Measurements from ENCODE around the gene DPP6.

DPP6 gene

DNA sequence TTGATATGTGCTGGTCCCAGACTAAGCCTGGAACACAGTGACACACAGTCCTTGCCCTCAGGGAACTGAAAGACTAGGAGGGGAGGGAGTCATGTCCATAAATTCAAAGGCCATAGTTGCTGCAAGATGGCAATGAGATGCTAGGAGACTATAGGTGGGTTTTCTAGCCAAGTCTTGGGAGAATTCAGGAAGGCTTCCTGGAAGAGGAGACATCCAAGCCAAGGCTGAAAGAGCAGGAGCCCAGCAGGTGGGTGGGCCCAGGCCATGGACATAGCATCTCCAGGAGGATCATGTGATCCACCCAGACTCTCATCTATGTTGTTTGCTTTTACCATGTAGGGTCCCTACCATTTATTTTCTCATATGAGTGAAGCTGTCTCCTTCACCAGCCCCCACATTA lies 335.1 kb downstream of the DPP6 start:
- FAIRE-seq (no peak), DNase-seq (ENCODE audit: extremely low spot score, insufficient read length, low read depth) (no peak)

DNA sequence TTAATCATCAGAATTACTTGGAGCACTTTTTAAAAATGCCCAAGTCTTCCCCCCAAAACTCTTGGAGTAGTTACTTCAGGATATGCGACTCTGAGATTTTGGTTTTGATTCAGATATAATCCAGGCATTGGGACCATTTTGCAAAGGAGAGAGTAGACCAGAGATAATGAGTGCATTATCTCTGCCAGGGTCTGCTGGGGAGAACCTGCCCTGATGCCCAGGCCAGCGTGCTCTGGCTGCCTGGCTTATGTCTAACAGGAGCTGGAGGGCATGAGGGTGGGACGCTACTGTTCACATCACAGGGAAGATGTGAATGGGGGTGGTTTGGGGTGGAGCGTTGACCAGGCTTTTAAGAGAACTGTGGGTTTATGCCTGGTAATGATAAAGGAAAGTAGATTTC lies 336.2 kb downstream of the DPP6 start:
- DNase-seq (ENCODE audit: extremely low spot score, insufficient read length, low read depth), result no peak
- FAIRE-seq, result no peak

DNA sequence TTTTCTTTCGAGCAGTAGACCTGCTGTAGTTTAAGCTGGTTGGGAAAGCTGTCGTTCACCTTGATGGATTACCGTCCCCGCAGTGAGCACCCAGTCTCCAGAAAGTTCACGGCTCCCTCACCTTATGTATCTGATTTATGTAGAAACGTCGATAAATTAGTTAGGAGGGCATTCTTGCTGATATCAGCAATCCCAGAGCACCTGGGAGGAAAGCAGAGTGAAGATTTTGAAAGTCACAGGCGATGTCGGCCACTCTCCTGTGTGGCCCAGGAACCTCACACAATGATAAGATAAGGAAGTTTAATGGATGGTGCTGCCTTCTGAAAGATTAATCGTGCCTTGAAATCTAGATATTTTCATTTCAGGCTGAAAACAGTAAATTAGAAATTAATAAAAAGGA lies 336.8 kb downstream of the DPP6 start:
- no peak for FAIRE-seq
- DNase-seq (ENCODE audit: extremely low spot score, insufficient read length, low read depth), result no peak

DNA sequence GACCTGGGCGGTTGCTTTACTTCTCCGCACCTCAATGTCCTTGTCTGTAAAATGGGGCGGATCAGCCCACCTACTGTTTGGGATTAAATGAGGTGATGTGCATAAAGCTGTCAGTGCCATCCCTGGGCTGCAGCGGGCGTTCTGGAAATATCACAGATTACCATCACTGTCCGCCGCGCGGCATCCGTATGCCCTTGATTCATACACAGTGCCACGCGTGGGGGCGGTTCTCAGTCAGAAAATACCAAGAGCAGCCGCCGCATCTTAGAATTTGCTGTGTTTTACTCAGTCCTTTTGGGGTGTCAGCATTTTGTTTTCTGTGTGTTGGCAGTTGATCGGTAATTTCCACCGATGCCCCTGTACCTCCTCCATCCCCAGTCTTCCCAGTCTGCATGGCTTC lies 338.8 kb downstream of the DPP6 start:
- no peak for FAIRE-seq
- no peak for DNase-seq (ENCODE audit: extremely low spot score, insufficient read length, low read depth)

DNA sequence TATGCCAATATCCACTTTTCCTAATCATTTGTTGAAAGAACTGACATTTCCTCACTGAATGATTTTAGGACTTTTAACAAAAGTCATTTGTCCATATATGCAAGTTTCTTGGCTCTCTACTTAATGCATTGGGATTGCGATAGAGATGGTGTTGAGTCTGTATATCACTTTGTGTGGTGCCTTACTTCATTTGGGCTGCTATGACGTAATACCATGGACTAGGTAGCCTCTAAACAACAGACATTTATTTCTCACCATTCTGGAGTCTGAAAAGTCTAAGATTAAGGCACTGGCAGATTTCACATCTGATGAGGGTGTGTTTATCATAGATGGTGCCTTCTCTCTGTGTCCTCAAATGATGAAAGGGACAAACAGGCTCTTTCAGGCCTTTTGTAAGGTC lies 342.6 kb downstream of the DPP6 start:
- DNase-seq (ENCODE audit: extremely low spot score, insufficient read length, low read depth) (no peak), FAIRE-seq (no peak)

DNA sequence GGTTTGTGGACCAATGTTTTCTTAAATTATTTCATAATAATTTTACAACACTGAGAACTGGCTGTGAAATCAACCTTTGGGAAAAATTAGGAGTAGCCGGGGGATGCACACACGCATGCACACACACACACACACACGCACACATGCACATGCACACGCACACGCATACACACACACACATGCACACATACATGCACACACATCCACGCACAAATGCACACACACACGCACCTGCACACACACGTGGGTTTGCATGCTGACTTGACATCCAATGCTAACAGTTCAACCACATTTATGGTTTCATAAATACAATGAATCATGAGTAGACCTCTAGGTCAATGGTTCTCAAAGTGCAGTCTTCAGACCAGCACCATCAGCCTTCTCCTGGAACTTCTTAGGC lies 354.1 kb downstream of the DPP6 start:
- DNase-seq (ENCODE audit: extremely low spot score, insufficient read length, low read depth) (no peak), FAIRE-seq (no peak)

DNA sequence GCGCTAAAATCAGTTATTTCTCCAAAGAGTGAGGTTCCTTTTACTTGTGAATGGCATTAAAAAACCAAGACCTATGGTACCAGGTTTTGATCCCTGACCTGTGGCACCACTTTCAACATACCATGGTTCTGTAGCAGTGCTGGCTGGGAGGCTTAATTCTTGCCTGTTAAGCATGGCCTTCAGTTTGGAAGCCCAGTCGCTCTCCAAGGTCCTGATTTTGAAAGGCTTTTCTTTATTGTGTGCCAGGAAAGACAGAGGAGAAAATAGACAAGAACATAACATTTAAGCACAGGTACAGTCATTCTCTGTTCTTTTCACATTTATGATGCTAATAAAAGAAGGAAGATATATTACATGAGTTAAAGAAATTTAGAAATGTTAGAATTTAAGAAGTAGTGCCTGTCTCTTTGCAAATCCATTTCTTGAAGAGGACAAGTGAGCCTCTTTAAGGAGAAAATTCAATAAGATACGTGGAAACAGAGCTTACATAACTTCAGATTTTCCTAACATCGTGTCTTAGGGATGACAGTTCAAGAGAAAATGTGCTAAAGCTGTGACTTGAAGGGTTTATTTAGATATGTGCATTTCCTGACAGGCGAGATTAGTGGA lies 357.6 kb downstream of the DPP6 start:
- no peak for FAIRE-seq

DNA sequence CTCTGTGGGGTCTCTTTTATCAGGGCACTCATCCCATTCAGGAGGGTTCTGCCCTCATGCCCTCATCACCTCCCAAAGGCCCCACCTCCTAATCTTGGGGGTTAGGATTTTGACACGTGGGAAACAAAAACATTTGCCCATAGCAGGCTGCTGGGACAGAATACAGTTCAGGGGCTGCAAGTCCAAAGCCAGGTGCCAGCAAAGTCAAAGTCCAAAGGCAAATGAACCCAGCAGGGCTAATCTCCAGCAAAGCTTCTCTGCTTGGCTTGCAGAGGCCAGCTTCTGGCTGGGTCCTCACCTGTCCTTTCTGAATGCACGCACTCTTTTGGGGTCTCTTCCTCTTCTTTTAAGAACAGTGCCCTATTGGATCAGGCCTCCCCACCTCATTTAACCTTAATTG lies 359.9 kb downstream of the DPP6 start:
- no peak for DNase-seq (ENCODE audit: extremely low spot score, insufficient read length, low read depth)
- no peak for FAIRE-seq

More for the DNA sequence above, 357.6 kb downstream of the DPP6 start:
- no peak for DNase-seq (ENCODE audit: extremely low spot score, insufficient read length, low read depth)

DNA sequence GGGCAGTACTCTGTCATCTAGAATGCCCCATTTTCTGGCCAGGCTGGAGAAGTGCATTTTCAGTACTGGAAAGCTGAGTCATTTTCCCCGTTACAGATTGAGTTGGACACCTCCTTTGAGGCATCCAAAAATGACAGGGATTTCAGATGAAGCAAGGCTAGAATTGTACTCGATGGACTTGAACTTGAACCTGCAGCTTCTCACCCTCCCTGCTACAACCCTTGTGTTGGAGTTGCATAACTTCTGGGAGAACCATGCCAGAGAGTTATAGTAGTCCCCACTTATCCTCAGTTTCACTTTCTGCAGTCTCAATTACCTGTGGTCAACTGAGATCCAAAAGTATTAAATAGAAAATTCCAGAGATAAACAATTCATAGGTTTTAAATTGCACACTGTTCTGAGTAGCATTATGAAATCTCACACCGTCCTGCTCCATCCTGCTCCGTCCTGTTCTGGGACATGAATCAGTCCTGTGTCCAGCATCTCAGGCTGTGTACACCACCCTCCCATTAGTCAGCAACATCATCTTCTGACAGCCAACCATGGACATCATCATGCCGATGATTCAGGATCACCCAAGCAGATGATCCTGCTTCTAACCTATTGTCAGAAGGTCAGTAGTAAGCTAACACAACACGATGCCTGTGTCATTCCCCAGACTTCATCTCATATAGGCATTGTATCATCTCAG lies 363.7 kb downstream of the DPP6 start:
- DNase-seq (ENCODE audit: extremely low spot score, insufficient read length, low read depth) (no peak), FAIRE-seq (no peak)

DNA sequence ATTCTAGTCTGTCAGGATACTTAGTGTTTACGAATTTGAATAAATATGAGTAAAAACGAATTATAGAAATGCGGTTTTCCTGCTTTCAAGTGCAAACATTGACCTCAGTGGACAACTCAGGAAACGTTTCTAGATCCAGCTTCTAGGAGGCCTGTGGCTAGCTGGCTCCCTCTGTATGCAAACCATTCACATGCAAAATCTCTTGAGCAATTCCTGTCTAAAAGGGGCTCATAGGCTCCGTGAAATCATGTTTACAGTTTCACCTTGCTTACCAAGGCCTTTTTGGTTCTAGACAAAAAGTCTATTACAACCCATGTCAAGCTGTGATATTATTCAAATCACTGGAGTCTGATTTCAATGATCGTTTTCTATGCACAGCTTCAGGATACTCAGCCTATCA lies 364.5 kb downstream of the DPP6 start:
- no peak for DNase-seq (ENCODE audit: extremely low spot score, insufficient read length, low read depth)
- no peak for FAIRE-seq

DNA sequence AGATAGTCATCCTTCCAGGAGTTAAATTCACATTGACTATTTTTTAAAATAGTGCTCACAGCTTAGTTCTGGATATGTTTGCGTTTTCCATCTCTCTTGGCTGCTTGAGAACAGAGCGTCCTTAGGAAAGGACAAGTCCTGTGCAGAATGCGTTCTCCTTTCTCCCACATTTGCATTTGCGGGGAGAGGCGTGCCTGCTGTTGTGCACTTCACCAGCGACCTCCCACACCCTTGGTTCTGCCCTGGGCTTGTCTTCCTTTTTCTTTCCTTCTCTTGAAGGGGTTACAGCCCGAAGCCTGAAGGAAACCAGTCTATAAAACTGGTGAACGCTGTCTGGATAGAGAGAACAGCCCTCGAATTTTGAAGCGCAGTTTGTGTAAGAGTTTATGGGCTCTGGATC lies 367.1 kb downstream of the DPP6 start:
- FAIRE-seq (no peak), DNase-seq (ENCODE audit: extremely low spot score, insufficient read length, low read depth) (no peak)

DNA sequence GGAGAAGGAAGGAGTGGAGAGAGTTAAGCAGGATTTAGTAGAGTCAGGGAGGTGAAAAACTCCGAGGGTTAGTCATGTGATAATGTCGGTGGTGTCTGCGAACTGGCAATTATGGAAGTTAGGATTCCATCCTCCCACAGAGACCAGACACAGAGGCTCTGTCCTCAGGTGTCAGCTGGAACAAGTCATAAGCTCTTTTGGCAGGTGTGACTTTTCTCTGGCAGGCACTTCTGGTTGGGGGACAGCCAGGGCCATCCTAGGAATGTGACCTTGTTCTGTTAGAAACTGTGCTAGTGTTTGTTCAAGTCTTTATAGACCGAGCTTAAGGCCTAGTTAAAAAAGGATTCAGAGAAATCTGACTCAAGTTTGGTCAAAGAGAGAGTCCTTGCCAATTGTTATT lies 371.0 kb downstream of the DPP6 start:
- DNase-seq (ENCODE audit: extremely low spot score, insufficient read length, low read depth) (no peak), FAIRE-seq (no peak)

DNA sequence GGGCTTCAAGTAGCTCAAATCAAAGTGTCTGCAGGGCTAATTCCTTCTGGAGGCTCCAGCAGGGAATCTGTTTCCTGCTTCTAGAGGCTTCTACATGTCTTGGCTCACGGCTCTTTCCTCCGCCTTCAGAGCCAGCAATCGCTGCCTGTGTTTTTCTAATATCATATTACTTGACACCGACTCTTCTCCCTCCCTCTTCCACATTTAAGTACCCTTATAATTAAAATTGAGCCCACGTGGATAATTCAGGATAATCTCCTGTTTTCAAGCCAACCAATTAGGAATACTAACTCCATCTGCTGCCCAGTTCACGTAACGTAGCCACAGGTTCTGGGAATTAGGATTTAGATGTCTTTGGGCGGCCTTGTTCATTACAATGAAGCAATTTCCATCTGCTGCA lies 372.2 kb downstream of the DPP6 start:
- FAIRE-seq, result no peak
- DNase-seq (ENCODE audit: extremely low spot score, insufficient read length, low read depth), result no peak

DNA sequence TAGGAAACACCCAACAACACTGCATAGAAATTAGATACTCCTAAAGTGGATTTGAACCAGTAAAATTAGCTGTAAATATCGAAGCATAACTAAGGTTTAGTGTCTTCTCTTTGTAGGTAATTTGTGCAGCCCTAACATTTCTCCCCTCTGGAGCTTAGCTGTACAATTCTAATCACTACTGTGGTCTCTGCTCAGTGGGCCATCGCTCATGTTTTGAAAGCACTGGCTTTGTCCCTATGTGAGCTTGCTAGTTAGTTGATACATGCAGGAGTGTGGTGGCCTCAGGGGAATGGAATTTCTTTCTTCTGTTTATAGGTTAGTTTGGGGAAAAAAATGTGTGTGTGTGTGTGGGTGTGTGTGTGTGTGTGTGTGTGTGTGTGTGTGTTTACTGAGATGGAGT lies 373.1 kb downstream of the DPP6 start:
- FAIRE-seq (no peak), DNase-seq (ENCODE audit: extremely low spot score, insufficient read length, low read depth) (no peak)

DNA sequence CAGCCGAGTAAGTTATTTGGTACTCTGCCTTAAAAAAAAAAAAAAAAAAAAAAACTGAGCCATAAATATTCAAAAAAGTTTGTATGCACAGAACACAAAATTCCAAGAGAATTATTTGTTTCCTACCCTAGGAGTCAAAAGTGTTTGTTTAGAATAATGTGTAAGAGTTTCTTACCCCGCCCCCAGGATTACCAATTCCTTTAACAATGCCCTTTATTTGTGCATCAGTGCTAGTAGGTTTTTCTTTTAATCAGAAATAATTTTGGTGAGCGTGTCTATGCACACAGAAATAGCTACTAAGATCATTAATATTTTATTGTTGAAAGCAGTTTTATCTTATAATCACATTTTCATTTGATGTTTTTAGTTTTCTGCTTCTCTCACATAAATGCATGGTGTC lies 374.6 kb downstream of the DPP6 start:
- FAIRE-seq, result no peak
- no peak for DNase-seq (ENCODE audit: extremely low spot score, insufficient read length, low read depth)

DNA sequence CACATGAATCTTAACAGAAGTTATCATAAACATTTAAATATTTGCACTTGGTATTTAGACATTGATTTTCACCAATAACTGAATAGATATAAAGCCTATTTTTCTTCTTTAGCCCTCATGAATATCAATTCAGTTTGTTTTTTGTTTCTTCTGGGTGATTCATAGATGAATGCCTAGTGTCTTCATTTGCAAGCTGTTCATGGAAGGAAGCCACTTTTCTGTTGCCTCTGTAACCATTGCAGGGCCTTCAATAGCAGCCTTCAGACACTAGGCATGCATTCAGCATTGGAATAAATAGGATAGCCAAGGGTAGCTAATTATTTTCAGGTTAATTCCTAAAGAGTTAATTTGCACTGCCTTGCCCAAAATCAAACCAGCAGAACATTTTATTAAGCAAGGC lies 375.3 kb downstream of the DPP6 start:
- DNase-seq (ENCODE audit: extremely low spot score, insufficient read length, low read depth), result no peak
- no peak for FAIRE-seq

DNA sequence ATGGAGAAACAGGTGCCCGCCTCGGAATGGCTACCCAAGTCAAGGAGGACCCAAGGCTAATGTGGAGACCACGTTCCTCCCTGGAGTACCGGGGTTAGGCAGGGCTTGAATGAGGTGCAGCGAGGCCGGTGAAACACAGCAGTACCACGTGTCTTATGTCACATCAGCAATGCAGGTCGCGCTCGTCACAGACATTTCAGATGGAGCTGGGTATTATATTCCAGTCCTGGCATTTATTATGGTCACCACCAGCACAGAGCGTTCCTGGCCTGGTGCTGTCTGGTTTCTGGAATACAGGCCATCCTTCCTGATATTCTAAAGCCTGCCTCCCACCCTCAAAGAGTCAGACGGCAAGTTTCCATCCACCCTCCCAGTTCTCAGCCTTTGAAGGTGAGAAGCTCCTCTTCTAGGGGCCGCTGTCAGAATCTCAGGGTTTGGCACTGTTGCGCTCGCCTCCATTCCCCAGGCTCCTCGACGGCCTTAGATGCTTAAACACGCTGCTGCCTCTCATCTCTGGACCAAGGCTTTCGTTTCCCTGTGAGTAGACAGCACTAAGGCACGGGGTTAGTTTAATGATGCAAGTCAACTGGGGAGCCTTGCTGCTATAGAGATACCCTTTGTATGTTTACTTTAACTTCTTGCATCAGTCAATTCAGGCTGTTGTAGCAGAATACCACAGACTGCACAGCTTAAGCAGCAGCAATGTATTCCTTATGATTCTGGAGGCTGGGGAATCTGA lies 377.6 kb downstream of the DPP6 start:
- FAIRE-seq, result no peak
- DNase-seq (ENCODE audit: extremely low spot score, insufficient read length, low read depth), result no peak

DNA sequence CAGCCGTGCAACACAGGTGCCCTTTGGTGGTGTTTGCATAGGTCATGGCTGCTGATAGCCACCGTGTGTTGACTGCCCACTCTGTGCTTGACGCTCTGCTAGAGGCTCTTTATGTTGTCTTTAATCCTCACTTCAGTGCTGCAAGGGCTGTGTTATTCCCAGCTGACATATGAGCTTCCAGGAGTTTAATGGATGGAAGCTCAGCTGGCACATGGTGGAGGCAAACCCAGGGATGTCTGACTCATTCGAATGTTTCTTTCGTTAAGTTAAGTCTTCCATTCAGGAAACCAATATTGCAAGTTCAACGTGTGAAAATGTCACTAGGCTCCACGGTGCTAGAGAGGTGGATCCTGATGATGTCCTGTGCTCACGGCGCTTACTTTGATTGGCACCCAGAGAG lies 378.4 kb downstream of the DPP6 start:
- DNase-seq (ENCODE audit: extremely low spot score, insufficient read length, low read depth) (no peak), FAIRE-seq (no peak)

DNA sequence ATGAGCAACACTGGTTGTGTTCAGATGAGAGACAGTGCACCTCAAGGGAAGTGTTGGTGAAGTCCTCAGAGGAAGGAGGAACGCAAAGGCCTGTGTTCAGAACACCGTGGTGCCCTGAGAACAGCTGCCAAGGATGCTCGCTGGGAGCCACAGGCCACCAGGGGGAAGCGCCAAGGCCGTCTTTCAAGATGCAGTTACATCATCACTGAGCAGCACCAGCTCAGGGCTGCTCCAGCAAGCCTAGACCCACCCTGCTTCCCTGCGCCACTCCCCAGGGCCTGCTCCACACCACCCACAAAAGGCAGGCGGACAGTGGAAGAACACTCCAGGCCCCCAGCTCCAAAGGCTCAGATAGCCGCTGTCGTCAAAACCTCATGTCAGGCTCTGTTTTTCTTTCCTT lies 378.8 kb downstream of the DPP6 start:
- DNase-seq (ENCODE audit: extremely low spot score, insufficient read length, low read depth), result no peak
- no peak for FAIRE-seq

DNA sequence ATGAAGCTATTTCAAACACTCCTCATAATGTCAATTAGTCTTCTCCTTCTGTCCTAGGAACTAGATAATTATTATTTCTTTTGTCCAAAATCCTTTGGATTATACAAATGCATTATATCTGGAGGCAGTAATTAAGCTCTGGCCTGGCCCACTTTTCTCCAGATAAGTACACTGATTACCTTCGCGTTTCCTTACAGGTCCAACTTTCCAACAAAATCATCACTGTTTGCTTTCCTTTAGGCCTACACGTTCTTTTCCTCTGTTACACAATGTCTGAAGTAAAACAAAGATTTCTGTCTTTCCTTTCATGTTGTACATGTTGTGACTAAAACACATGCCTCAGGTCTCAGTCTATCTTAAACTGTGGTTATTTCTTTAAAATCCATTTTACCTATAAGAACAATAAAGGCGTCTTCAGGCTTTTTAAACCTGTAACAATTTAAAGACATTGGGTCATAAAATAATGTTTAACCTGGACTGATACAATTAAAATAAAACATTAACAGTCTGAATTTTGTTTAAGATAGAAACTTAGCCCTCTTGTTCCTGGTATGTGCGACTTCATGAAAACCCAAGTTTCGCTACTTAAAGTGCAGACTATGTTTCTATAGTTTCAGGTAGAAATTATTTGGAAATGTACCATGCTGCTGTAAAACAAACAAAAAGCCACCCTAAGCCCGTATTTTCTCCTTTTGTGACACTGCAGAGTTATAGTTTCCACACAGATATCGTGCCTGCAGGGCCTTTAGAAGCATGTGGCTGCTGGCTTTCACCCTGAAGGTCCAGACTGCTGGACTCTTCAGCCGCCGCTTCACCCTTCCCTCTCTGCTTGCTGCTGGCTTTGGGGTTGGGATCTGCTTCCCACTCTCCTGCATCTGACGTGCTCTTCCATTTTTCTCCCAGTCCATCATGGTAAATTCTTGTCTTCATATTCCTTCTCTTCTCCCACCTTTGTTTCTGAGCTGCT lies 381.7 kb downstream of the DPP6 start:
- DNase-seq (ENCODE audit: extremely low spot score, insufficient read length, low read depth) (no peak), FAIRE-seq (no peak)
